GM19238 (cell line): ENCODE results near the gene CYP4F3.
"Not testable (repeated sequence)": the region's sequence is repeated elsewhere in the genome, so short reads cannot be mapped to it uniquely, and the experiment has no call there.

ENCODE experiments used
- DNase-seq: peaks from one replicate; pipeline ENCODE4 v3.0.0; 2011; ENCODE audit warnings: low spot score; ENCODE audit not compliant: insufficient read length

Gene CYP4F3

GRCh38 chr19:15640294-15640903, at the start of gene CYP4F3:
Gene CYP4F3 (plus strand): TSS chr19:15640897. CDS start chr19:15641416, 519 bp downstream.
- no peak for DNase-seq

- DNase-seq, result no peak
These were observed 48.9 kb upstream of the CYP4F3 start for GRCh38 chr19:15591796-15592195.

GRCh38 chr19:15592506-15592905, 48.2 kb upstream of the CYP4F3 start:
- DNase-seq, result not testable (repeated sequence)

- not testable (repeated sequence) for DNase-seq
These were observed 46.9 kb upstream of the CYP4F3 start for GRCh38 chr19:15593766-15594165.

- no peak for DNase-seq
These were observed 45.6 kb upstream of the CYP4F3 start for GRCh38 chr19:15595069-15595468.

GRCh38 chr19:15607978-15608925, 32.4 kb upstream of the CYP4F3 start:
- not testable (repeated sequence) for DNase-seq

GRCh38 chr19:15609261-15609660, 31.4 kb upstream of the CYP4F3 start:
- DNase-seq, result no peak

- DNase-seq, result no peak
These were observed 28.4 kb upstream of the CYP4F3 start for GRCh38 chr19:15612342-15612741.

- DNase-seq, result no peak
These were observed 27.4 kb upstream of the CYP4F3 start for GRCh38 chr19:15613338-15613737.

- no peak for DNase-seq
These were observed 26.0 kb upstream of the CYP4F3 start, which contains the start of gene CYP4F8 for GRCh38 chr19:15614507-15615379. Gene CYP4F8 (plus strand): TSS chr19:15615218. CDS start chr19:15615617, 399 bp downstream.

GRCh38 chr19:15615526-15615925, 25.2 kb upstream of the CYP4F3 start:
- no peak for DNase-seq

- DNase-seq, result no peak
These were observed 24.5 kb upstream of the CYP4F3 start for GRCh38 chr19:15616183-15616582.

GRCh38 chr19:15616627-15617270, 23.9 kb upstream of the CYP4F3 start:
- no peak for DNase-seq

- no peak for DNase-seq
These were observed 22.4 kb upstream of the CYP4F3 start for GRCh38 chr19:15618321-15618720.

GRCh38 chr19:15621801-15622200, 18.9 kb upstream of the CYP4F3 start:
- no peak for DNase-seq

GRCh38 chr19:15622991-15623390, 17.7 kb upstream of the CYP4F3 start:
- no peak for DNase-seq

GRCh38 chr19:15623711-15624318, 16.9 kb upstream of the CYP4F3 start:
- no peak for DNase-seq

- no peak for DNase-seq
These were observed 12.3 kb upstream of the CYP4F3 start for GRCh38 chr19:15628236-15629002.

- DNase-seq, result peak; percentile 73
These were observed 11.5 kb upstream of the CYP4F3 start for GRCh38 chr19:15629003-15629880.
